Jurkat, Clone E6-1 (cell line): ENCODE data around the gene LIPA.
"Not testable (repeated sequence)": the region's sequence is repeated elsewhere in the genome, so short reads cannot be mapped to it uniquely, and the experiment has no call there.

Experiments
- DNase-seq: peaks from one replicate; pipeline ENCODE4 v3.0.0-alpha.2; 2011; ENCODE audit warnings: low read depth, low spot score
- H3K4me3 ChIP-seq: 2 replicates; pipeline ENCODE4 v1.5.1; 2011; ENCODE audit warnings: mild to moderate bottlenecking, low read length, control low read depth, moderate library complexity

Gene LIPA

GRCh38 chr10:89216056-89216455 is 35.5 kb downstream of the LIPA start:
- no peak for DNase-seq

GRCh38 chr10:89215511-89215910 is 36.1 kb downstream of the LIPA start:
- no peak for DNase-seq
- no peak overlapping the region for H3K4me3 ChIP-seq

More at GRCh38 chr10:89216056-89216455, 35.5 kb downstream of the LIPA start:
- H3K4me3 ChIP-seq, result no peak overlapping the region

- no peak overlapping the region for H3K4me3 ChIP-seq
- DNase-seq, result no peak
Observed at GRCh38 chr10:89214566-89215165, 36.9 kb downstream of the LIPA start.

- DNase-seq, result peak; percentile 32
- no peak overlapping the region for H3K4me3 ChIP-seq
Observed at GRCh38 chr10:89213191-89213808, 38.3 kb downstream of the LIPA start.

GRCh38 chr10:89210794-89211425 is 40.7 kb downstream of the LIPA start:
- H3K4me3 ChIP-seq, result no peak overlapping the region
- DNase-seq, result no peak

- no peak overlapping the region for H3K4me3 ChIP-seq
- DNase-seq, result peak; percentile 56
Observed at GRCh38 chr10:89209718-89210117, 41.9 kb downstream of the LIPA start.

- DNase-seq, result no peak
- H3K4me3 ChIP-seq, result no peak overlapping the region
Observed at GRCh38 chr10:89207801-89208551, 43.6 kb downstream of the LIPA start.

- H3K4me3 ChIP-seq, result peak within 1 kb of the TSS; percentile 44
- DNase-seq, result peak; percentile 5
Observed at GRCh38 chr10:89207181-89207800, 44.3 kb downstream of the LIPA start, which contains the start of gene CH25H. TSS of gene CH25H (minus strand) at chr10:89207317. CDS start at chr10:89207292, 25 bp downstream.

GRCh38 chr10:89206402-89207180 is 45.0 kb downstream of the LIPA start:
- H3K4me3 ChIP-seq, result peak overlapping the region; percentile 44
- DNase-seq, result peak; percentile 76

GRCh38 chr10:89204621-89205185 is 46.9 kb downstream of the LIPA start:
- no peak for DNase-seq
- no peak overlapping the region for H3K4me3 ChIP-seq

GRCh38 chr10:89203237-89203636 is 48.3 kb downstream of the LIPA start:
- no peak for DNase-seq
- no peak overlapping the region for H3K4me3 ChIP-seq

- no peak for DNase-seq
- H3K4me3 ChIP-seq, result no peak overlapping the region
Observed at GRCh38 chr10:89202033-89202425, 49.5 kb downstream of the LIPA start.

- no peak overlapping the region for H3K4me3 ChIP-seq
- no peak for DNase-seq
Observed at GRCh38 chr10:89201345-89202032, 50.1 kb downstream of the LIPA start.

- no peak for DNase-seq
- H3K4me3 ChIP-seq, result no peak overlapping the region
Observed at GRCh38 chr10:89197473-89197872, 54.1 kb downstream of the LIPA start.

- H3K4me3 ChIP-seq, DNase-seq: not testable (repeated sequence)
Observed at GRCh38 chr10:89191301-89191700, 60.3 kb downstream of the LIPA start.

- DNase-seq, result no peak
- no peak overlapping the region for H3K4me3 ChIP-seq
Observed at GRCh38 chr10:89189211-89189734, 62.3 kb downstream of the LIPA start.

- DNase-seq, result no peak
- H3K4me3 ChIP-seq, result no peak overlapping the region
Observed at GRCh38 chr10:89185658-89186057, 65.9 kb downstream of the LIPA start.

GRCh38 chr10:89184638-89185037 is 66.9 kb downstream of the LIPA start:
- no peak for DNase-seq
- H3K4me3 ChIP-seq, result no peak overlapping the region
